Bone marrow (tissue), 2 donors: ENCODE measurements around the gene TEK.
"Not testable (repeated sequence)": the region's sequence is repeated elsewhere in the genome, so short reads cannot be mapped to it uniquely, and the experiment has no call there.

Experiments used
- DNase-seq, 2 donors: peaks; one replicate each; lab custom pipeline; 2025; lab: John Stamatoyannopoulos, UW

TEK gene

DNA sequence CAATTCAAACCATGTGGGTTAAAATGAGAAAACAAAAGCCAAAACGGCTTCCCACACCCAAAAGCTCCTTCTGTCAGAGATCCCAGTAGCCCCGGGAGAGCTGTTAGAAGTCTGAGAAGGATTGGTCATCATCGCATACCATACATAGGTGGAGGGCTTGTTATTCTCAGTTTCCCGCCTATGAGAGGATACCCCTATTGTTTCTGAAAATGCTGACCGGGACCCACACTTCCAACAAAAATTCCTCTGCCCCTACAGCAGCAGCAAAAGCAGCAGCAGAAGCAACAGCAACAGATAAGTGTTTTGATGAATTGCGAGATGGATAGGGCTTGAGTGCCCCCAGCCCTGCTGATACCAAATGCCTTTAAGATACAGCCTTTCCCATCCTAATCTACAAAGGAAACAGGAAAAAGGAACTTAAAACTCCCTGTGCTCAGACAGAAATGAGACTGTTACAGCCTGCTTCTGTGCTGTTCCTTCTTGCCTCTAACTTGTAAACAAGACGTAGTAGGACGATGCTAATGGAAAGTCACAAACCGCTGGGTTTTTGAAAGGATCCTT lies at the start of gene TEK:
TSS of gene TEK (plus strand) at position 245 of the 561 bp plus-strand sequence. CDS start 366 bp downstream, outside the sequence.
- DNase-seq: no peak

DNA sequence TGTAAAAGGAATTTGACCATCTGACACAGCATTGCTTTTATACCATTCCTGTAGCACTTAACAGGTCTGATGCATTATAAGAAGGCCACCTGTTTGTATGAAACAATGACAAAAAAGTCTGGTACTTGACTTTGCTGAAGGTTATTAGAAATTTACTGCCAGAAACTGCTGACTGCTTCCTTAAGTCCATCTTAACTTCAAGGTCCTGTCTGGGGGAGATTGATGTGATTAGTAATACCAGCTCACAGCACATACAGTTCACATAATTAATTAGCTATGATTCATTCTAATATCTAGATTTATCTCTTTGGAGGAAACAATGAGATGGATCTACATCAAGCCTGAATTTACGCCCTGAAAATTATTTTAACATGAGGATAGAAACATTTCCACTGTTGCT lies 49.6 kb upstream of the TEK start:
- DNase-seq: no peak

DNA sequence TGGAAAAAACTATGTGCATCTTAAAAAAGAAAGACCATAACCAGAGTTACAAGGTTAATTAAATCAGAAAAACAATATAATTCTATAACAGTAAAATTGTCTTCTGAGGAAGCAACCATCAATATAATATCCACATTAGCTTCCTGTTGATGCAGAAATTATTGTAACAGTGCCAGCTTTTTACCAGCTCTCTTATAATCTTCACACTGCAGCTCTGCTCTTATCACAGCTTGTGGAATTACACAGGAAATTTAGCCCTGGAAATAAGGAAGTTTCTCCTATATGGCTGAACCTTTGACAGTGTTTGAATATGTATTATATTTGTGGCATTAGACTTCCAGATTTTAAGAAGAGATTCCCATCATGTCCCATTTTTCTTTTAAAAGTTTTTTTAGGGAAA lies 49.1 kb upstream of the TEK start:
- DNase-seq: no peak

DNA sequence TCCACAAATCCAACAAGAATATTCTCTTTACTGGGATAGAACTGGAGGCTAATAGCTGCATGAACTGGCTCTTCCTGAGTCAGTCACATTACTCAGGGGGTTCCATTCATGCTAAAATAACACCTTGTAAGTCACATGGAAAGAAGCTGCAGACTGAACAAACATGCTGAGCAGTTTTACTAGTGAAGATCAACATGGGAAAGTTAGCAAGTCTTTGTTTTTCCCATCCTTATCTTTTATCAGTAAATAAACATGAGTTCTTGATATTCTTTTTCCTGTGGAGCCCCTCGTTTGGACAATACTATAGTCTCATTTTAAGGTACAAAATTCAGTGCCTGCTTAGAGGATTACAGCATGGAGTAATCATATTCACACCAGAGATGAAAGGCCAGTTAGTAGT lies 43.7 kb upstream of the TEK start:
- no peak for DNase-seq

DNA sequence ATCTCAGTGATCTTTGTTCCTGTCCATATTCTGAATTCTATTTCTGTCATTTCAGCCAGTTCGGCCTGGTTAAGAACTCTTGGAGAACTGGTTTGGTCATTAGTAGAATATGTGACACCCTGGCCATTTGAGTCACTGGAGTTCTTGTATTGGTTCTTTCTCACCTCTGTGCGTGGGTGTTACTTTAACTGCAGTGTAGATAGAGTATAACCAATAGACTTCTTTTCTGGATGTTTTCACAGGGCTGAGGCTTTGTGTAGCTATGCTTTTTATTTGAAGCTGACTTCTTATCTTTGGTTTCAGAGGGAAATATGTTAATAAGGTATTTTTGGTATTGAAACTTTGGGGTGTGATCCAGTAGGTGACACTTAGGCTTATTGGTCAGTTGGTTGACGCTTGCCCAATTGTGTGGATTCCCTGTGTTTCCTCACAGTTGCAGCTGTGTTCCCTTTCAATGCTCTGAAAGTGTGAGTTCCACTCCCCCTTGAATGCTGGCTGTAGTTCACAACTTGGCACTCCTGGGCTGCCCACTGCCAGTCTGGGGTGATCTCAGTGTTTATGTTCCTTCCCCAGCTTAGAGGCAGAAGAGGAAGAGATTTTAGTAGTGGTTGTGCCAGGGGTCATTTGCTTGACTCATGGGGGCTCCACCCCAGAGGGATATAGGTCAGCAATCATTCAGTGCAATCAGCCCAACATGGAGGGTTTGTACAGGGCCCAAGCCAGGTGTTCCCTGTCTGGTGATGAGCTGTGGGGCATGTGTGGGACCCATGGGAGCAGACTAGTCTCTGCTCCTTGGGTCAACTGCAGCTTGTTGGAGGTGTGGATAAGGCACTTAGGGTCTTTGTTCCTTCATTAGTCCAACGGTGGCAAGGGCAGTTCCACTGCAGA lies 34.9 kb upstream of the TEK start:
- no peak for DNase-seq

DNA sequence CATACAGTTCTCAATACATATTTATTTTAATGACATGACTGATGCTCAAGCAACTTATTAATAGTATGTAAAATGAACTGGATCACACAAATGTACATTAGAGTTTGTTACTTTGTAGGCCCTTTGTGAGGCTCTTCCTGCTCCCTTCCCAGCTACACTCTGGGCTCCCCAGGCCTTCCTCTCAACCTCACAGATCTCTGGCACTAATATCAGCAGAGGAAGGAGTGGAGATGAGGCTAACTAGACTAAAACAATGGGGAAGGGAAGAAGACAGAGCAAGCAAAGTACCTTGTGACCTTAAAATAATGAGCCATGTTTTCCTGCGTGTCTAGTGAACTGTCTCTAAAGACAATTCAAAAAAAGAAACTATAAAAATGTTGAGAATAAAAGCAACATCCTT lies 30.3 kb upstream of the TEK start:
- no peak for DNase-seq

DNA sequence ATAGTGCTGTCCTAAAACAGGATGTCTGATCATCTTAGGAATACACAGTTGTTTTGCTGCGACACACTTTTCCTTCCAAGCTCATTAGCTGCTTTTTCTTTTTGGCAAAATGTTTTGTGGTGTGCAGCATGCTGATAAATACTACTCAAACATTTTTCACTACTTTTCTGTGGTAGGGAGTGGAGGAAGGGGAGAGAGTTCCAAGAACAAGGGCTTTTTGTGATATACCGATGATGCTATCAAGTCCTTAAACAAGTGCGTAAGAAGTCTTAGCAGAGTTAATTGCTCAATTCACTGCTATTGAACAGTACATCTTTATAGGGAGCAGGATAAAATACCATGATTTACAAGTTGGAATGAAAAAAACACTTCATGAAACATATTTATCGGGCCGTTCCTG lies 23.6 kb upstream of the TEK start:
- no peak for DNase-seq

DNA sequence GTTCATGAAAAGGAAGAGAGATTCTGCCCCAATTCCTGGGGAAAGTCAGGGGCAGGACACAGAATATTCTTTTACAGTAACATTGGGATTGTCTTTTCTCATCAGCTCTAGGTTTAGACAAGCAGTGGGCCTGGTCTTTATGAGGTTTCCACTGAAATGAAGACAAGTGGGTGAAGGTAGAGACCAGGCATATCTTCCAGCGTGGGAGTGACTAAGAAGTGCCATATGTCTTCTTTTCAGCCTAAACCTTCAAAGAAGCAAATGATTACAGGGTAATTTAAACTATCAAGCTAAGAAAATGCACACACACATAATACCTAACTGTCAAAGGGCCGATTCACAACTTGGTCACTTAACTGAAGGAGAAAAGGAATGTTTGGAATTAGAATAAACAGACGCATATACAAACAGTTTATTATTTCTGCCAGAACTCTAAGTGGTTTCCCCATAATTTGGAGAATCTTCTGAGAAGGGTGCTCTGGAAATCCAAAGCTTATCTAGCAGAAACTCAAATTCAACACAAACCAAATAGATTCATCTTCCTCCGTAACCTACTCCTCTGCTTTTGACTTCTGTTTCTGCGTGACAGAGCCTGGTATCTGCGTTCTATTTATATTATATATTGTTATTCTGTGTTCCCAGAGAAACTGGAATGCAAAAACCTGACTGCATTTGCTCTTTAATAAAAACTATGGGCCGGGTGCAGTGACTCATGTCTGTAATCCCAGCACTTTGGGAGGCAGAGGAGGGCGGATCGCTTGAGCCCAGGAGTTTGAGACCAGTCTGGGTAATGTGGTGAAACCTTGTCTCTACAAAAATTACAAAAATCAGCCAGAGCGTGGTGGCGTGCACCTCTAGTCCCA lies 22.0 kb upstream of the TEK start:
- no peak for DNase-seq

DNA sequence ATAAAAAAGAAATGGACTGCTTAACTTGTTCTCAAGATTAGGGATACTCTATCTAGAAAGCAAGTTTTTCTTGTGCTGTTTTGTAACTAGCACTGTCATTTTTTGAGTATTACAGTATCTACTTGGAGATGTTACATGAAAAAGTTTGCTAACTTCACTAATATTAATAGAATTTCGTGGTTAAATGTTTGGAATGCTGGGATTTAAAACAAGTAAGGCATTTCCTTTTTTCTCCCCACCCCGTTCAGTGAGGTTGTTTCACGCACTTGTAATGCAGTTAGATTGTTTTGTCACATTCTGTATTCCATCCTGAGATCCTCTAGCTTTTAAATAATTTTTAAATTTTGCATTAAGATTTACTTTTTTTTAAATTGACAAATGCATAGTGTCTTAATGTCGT lies 20.0 kb upstream of the TEK start:
- DNase-seq: no peak

DNA sequence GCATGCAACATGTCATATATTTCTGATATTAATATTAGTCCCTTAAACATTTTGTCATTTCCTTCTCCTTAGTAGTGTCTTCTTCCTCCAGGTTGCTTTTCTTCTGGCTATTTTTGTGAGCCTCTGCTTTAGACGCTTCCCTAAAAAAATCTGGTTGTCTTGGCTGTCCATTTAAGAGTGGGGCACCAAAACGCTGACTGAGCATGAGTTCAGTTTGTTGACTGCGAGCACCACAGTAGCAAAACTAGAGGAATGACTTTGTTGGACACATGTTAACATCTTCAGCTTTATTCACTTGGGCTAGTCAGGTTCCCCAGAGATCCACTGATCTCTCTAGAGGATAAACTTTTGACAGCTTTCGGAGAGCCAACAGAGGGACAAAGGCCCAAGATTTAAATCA lies 19.3 kb upstream of the TEK start:
- no peak for DNase-seq

DNA sequence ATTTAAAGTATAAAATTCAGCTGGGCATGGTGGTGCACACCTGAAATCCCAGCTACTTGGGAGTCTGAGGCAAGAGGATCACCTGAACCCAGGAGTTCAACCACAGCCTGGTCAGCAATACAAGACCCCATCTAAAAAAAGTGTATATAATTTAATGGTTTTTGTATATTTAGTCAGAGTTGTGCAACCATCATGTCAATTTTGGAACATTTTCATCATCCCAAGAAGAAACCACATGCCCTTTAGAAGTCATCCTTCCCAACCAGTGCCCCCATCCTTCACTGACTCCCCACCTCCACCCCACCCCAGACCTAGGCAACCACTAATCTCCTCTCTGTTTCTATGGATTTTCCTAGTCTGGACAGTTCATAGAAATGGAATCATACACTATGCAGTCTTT lies 18.8 kb upstream of the TEK start:
- no peak for DNase-seq

DNA sequence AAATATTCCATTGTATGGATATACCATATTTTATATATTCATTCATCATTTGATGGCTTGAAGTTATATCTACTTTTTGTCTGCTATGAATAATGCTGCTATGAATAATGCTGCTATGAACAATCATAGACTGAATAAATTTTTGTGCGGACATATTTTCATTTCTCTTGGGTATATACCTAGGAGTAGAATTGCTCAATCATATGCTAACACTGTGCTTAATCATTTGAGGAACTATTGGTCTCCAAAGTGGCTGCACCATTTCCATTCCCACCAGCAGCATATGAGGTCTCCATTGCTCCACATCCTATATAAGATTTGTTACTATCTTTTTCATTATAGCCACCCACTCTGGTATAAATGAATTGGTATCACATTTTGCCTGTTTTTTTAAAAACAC lies 18.3 kb upstream of the TEK start:
- no peak for DNase-seq

DNA sequence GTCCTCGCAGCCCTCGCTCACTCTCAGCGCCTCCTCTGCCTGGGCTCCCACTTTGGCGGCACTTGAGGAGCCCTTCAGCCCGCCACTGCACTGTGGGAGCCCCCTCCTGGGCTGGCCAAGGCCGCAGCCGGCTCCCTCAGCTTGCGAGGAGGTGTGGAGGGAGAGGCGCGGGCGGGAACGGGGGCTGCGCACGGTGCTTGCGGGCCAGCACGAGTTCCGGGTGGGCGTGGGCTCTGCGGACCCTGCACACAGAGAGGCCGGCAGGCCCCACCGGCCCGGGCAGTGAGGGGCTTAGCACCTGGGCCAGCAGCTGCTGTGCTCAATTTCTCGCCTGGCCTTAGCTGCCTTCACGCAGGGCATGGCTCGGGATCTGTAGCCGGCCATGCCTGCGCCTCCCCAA lies 16.5 kb upstream of the TEK start:
- not testable (repeated sequence) for DNase-seq

DNA sequence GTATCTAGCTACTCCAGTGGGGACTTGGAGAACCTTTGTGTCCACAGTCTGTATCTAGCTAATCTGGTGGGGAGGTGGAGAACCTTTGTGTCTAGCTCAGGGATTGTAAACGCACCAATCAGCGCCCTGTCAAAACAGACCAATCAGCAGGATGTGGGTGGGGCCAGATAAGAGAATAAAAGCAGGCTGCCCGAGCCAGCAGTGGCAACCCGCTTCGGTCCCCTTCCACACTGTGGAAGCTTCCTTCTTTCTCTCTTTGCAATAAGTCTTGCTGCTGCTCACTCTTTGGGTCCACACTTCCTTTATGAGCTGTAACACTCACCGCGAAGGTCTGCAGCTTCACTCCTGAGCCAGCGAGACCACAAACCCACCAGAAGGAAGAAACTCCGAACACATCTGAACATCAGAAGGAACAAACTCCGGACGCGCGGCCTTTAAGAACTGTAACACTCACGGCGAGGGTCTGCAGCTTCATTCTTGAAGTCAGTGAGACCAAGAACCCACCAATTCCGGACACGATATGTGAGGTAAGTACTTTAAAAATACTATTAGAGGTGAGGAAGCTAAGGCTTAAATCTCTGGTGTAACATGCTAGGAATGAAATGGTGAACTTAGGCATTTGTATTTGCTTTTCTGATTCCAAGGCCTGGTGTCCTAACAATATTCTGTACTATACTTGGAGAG lies 15.5 kb upstream of the TEK start:
- DNase-seq: not testable (repeated sequence)

DNA sequence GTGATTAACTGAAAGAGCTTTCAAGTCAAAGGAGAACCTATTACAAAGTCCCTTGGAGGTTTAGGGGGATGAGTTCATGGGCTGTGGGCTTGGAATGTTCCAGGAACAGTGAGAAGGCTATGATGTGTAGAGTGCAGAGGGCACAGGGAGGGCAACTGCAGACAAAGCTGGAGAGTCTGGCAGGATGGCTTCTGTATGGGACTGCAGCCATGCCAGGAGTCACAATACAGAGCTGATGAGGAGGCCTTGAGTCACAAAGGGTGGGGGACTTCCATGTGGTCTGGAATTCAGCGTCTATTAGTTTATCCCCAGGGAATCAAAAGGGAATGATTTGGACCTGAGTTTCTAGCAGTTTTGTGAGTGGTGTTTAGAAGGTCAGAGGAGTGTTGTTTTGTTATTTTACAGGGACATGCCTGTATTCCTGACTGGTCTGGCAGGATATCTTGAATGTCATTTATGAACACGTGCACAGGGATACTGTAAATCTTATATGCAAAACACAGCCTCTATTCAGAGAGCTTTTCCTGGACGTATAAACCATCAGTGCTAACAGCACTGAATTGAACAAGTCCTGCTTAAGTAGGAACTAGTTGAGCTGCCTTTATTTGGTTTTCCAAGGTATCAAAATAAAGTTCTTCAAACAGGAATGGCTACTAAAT lies 14.3 kb upstream of the TEK start:
- DNase-seq: no peak

DNA sequence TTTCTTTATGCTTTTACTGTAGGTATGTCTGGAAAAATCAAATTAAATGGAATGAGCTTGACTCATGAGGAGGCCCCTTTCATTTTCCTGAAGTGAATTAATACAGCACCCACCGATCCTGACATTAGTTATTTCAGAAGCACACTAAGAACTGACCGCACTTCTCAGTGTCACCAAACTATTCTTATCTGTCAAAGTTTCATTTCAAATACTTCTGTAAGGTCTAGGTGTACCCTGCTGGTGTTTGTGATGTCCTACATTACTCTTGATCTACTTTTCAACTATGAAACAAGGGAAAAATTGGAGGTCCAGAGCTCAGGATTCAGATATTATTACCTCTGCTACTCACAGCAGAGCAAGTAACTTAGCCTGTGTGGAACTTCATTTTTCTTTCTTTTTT lies 1.8 kb upstream of the TEK start:
- DNase-seq: no peak

DNA sequence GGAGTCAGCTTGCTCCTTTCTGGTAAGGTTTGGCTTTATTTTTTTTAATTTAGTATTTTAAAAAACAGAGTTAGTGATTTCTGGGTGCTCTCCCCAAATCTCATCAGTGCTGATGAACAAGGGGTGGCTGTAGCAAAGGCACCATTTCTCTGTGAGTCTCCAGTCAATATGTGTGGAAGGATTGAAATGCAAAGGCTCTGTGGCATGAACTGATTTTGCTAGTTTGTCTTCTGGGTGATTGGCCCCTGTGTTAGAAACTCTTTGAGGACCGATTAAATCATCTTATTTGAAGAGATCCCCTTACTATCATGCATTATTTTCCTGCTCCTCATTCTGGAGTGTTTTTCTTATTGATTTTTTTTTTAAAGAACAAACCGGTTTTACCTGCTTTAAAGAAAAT lies 596 bp downstream of the TEK start:
- DNase-seq: no peak

DNA sequence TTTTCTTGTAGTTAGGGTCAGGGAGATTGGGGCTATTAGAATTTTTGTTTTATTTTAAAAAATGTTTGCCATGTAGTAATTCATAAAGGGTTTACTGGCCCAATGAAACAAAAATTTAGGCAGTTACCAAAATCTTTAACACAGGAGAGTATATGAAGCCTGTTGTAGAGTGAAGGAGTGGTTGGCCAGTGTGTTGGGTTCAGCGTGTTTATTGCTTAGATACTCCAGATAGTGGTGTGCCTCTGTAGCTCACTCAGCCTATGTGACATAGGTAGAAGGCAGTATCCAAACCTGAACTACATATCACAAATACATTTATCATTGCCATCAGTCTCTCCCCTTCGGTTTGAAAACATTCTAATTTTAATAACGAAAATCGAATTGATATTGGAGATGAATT lies 1.2 kb downstream of the TEK start:
- DNase-seq: no peak

DNA sequence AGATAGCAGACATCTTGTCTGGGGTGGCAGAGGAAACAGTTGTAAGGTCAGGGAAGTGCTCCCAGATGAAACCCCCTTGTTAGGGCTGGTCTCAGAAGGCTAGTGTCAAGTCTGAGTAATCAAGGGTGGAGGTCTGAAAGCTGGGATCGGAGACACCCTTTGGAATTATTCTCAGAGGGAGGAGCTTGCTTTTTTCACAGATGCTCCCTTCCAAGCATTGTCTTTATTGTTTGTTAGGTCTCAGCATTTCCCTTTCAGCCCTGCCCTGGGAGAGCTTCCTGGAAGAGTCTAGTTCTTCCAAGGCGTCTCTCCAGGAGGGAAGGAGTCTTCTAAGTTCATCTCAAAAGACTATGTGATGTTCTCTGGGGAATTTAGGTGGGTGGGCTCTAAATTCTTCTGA lies 3.2 kb downstream of the TEK start:
- DNase-seq: no peak

DNA sequence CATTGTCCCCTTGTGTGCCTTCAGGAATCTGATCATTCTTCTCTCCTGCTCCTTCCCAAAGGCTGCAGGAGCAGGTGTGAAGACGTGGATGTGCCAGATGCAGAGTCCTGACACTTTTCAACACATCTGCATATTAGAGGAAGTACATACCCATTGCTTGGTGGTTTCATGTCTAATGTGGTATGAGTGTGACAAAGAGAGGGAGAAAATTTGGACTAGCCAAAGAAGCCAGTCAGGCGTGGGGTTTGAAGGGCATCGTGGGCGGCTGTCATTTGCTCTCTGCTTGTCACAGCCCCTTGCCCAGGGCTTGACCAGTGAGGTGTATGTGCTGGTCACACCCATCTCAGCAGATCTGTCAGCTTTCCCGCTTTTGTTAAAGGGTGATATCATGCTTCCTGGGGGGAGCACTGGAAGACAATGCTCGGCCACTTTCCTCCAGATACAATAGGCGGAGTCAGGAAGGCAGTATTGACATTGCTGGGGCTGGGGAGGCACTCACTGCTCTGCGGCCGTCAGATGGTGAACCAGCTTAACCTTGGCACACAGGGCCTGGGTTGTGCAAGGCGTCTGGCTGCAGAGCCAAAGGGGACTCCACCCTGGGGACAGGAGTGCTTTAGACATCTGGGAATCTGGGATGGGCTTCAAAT lies 8.6 kb downstream of the TEK start:
- no peak for DNase-seq

DNA sequence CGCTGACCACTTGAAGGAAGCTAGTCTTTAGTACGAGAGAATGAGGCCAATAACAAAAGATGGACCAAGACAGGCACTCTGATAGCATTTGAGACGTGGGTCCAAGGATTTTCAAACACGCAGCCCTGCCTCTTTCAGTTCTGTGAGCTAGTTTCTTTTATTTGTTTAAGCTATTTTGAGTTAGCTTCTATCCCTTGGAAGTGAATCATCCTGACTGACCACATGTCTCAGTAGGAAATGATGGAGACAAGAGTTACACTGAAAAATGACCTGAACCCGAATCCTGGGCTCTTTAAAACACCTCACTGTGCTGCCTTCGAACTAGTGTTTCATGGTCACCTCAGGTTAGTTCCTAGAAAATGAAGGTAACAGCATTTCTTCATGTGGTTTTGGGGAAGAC lies 9.9 kb downstream of the TEK start:
- no peak for DNase-seq
